ENCODE measurements around the gene ARHGAP19.
"Not testable (repeated sequence)": the region's sequence is repeated elsewhere in the genome, so short reads cannot be mapped to it uniquely, and the experiment has no call there.

ARHGAP19 gene

DNA sequence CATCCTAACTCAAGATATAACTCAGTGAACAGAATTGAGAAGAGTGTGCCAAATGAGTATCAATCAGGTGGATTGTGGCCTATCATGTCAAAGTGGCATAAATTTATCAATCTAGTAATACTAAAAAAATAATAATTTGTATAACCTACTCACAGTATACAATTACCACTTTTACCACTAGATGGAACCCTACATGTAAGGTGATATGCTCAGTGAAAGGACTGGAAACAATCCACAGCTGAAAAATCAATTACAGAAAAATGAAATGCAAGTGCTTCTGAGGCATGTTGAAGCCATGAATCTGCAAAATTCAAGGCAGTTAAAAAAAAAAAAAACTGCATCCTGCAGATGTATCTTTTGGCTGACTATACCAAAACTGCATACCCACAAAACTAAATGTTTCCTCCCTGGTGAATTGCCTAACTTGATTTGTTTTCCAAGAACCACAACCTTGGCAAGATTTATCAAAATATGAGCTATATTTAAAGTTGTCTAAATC, 13.9 kb downstream of the ARHGAP19 start:
- ATAC-seq (no peak), DNase-seq (no peak)
- Mint-ChIP-seq H3K4me1 (peaks cover 20% of the 10 kb centered on the region), H3K27me3 (no peaks in the 10 kb centered on the region), H3K4me3 (no peak overlapping the region), H3K9me3 (no peaks in the 10 kb centered on the region), H3K27ac (no peak overlapping the region), H3K36me3 (ENCODE audit: low read depth) (peaks cover 4% of the 10 kb centered on the region)

DNA sequence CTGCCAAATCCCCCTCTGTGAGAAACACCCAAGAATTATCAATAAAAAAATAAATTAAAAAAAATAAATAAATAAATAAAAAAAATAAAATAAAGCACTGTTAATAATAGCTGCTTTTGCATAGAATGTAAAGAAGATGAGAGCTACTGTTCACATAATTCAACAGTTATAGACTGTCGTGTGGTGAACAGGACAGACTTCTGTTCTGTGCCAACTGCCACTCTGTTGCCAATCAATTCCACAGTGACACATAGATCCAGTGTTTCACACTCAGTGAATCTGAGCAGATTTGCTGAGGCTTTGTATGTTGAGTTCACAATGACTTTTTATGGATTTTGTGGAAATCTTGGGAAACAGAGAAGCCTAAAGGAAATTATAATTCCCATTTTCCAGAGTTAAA, 14.9 kb downstream of the ARHGAP19 start:
- no peak overlapping the region for H3K27ac Mint-ChIP-seq
- H3K36me3 Mint-ChIP-seq (ENCODE audit: low read depth): peaks cover 4% of the 10 kb centered on the region
- DNase-seq: no peak
- peaks cover 19% of the 10 kb centered on the region for H3K4me1 Mint-ChIP-seq
- H3K9me3 Mint-ChIP-seq: no peaks in the 10 kb centered on the region
- H3K4me3 Mint-ChIP-seq: no peak overlapping the region
- no peaks in the 10 kb centered on the region for H3K27me3 Mint-ChIP-seq
- ATAC-seq: no peak

DNA sequence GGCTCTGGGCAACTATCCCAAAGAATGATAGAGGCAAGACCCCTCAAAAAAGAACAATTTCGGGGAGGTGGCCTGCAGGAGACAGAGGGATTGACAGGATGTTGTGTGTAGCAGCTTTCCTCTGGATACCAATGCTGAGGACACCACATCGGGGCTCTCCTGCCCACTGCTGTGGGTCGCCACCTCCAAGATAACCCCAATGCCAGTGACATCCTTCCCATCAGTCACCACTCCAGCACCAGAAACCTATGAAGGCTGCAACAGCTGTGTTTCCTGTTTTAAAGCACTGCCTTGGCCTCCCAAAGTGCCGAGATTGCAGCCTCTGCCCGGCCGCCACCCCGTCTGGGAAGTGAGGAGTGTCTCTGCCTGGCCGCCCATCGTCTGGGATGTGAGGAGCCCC, 17.6 kb downstream of the ARHGAP19 start:
- H3K27ac Mint-ChIP-seq: no peak overlapping the region
- no peak overlapping the region for H3K4me3 Mint-ChIP-seq
- peaks cover 4% of the 10 kb centered on the region for H3K4me1 Mint-ChIP-seq
- ATAC-seq (no peak), DNase-seq (no peak)
- H3K36me3 Mint-ChIP-seq (ENCODE audit: low read depth): no peaks in the 10 kb centered on the region
- no peaks in the 10 kb centered on the region for H3K27me3 Mint-ChIP-seq
- no peaks in the 10 kb centered on the region for H3K9me3 Mint-ChIP-seq

DNA sequence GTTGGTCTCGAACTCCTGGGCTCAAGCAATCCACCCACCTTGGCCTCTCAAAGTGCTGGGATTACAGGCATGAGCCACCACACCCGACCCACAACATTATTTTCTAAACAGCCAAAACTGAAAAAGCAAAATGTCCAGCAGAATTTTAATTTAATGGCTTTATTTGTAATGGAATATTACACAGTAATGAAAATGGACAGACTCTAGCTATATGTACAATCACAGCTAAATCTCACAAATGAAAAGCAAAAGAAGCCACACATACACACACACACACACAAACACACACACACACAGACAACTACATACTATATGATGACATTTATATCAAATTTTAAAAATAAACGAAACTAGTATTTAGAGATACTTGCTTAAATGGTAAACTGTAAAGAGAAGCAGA, 18.7 kb downstream of the ARHGAP19 start:
- peaks cover 2% of the 10 kb centered on the region for H3K4me1 Mint-ChIP-seq
- H3K9me3 Mint-ChIP-seq: no peaks in the 10 kb centered on the region
- H3K27me3 Mint-ChIP-seq: no peaks in the 10 kb centered on the region
- no peak overlapping the region for H3K4me3 Mint-ChIP-seq
- no peak for DNase-seq
- no peak overlapping the region for H3K27ac Mint-ChIP-seq
- no peak for ATAC-seq
- no peaks in the 10 kb centered on the region for H3K36me3 Mint-ChIP-seq (ENCODE audit: low read depth)

DNA sequence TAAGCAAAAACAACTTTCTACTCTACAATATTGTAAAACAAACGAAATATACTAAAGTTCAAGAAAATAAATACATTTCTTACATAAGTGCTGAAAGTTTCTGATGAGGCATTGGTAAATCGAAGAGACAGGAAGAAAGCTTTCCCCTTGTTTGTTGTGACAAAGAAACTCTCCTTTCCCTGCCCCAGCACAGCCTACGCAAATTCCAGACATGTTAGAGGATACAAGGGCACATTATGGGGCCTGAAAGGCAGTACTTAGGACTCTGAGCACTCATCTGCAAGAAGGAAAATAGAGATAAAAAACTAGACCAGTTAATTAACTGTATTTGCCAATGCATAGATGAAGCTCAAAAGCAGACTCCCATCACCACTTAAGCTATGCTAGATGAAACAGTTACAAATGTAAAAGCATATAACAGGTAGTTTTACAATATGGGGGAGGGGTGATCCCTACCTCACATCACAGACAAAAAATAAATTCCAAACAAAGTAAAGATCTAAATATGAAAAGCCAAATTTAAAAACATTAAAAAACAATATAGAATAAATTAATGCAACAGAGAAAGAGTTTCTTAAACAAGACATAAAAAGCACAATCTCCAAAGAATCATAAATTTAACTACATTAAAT, 21.8 kb downstream of the ARHGAP19 start:
- no peak overlapping the region for H3K4me3 Mint-ChIP-seq
- ATAC-seq (no peak), DNase-seq (no peak)
- H3K27ac Mint-ChIP-seq: no peak overlapping the region
- H3K9me3 Mint-ChIP-seq: no peaks in the 10 kb centered on the region
- H3K4me1 Mint-ChIP-seq: no peaks in the 10 kb centered on the region
- peaks cover 7% of the 10 kb centered on the region for H3K36me3 Mint-ChIP-seq (ENCODE audit: low read depth)
- no peaks in the 10 kb centered on the region for H3K27me3 Mint-ChIP-seq

DNA sequence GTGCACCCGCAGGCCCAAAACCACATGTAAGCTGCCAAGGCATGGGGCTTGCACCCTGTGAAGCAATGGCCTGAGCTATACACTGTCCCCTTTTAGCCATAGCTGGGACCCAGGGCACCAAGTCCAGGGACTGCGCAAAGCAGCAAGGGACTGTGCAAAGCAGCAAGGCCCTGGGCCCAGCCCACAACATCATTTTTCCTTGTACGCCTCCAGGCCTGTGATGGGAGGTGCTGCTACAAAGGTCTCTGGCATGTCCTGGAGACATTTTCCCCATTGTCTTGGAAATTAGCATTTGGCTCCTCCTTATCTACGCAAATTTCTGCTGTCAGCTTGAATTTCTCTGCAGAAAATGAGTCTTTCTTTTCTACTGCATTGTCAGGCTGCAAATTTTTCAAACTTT, 24.8 kb downstream of the ARHGAP19 start:
- no peak overlapping the region for H3K4me3 Mint-ChIP-seq
- ATAC-seq (no peak), DNase-seq (no peak)
- no peaks in the 10 kb centered on the region for H3K4me1 Mint-ChIP-seq
- no peaks in the 10 kb centered on the region for H3K27me3 Mint-ChIP-seq
- peaks cover 12% of the 10 kb centered on the region for H3K36me3 Mint-ChIP-seq (ENCODE audit: low read depth)
- no peak overlapping the region for H3K27ac Mint-ChIP-seq
- no peaks in the 10 kb centered on the region for H3K9me3 Mint-ChIP-seq

DNA sequence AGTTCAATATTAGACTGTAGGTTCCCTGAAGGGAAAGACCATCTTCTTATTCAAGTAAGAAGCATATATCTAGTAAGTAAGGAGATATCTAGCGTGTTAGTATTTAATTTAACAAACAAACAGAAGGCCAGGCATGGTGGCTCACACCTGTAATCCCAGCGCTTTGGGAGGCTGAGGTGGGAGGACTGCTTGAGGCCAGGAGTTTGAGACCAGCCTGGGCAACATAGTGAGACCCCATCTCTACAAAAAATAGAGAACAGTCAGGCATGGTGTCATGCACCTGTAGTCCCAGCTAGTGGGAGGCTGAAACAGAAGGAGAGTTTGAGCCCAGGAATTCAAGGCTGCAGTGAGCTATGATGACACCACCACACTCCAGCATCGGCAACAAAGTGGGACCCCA, 27.3 kb downstream of the ARHGAP19 start:
- not testable (repeated sequence) for H3K27ac Mint-ChIP-seq, H3K4me1 Mint-ChIP-seq

DNA sequence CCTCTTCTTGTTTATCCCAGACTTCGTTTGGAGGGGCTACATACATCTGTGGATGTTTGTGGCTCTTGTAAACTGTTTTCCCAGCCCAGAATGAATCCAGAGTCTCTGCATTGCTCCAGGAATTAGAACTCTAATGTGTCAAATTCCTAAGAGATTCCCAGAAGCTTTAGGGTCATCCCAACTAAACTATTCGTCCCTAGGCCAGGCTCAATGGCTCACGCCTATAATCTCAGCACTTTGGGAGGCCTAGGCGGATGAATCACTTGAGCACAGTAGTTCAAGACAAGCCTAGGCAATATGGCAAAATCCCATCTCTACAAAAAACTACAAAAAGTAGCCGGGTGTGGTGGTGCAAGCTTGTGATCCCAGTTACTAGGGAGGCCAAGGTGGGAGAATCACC, 28.5 kb downstream of the ARHGAP19 start:
- Mint-ChIP-seq H3K4me3 (no peak overlapping the region), H3K9me3 (no peaks in the 10 kb centered on the region), H3K27ac (no peak overlapping the region), H3K27me3 (no peaks in the 10 kb centered on the region), H3K36me3 (ENCODE audit: low read depth) (peaks cover 28% of the 10 kb centered on the region), H3K4me1 (no peaks in the 10 kb centered on the region)
- no peak for ATAC-seq
- no peak for DNase-seq

More for the DNA sequence above, 27.3 kb downstream of the ARHGAP19 start:
- not testable (repeated sequence) for H3K9me3 Mint-ChIP-seq, H3K27me3 Mint-ChIP-seq, DNase-seq, H3K4me3 Mint-ChIP-seq, ATAC-seq
- peaks cover 22% of the 10 kb centered on the region for H3K36me3 Mint-ChIP-seq (ENCODE audit: low read depth)

DNA sequence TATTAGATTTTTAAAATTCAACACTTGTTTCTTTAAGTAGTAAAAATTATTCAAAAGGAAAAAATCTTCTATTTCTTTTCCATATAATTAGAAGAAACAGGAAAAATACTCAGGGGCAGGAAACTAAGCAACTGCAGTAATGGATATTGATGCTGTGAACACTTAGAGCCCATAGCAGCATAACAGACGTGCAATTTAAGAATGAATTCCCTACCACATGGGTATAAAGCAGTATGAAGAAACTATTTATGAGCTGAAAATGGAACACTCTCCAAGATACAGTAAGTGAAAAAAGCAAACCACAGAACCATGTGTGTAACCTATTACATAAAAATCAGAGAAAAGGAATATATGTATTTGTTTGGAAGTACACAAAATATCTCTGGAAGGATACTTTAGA, 30.8 kb downstream of the ARHGAP19 start:
- DNase-seq (no peak), ATAC-seq (no peak)
- Mint-ChIP-seq H3K9me3 (no peaks in the 10 kb centered on the region), H3K36me3 (ENCODE audit: low read depth) (peaks cover 28% of the 10 kb centered on the region), H3K4me3 (no peak overlapping the region), H3K27me3 (no peaks in the 10 kb centered on the region), H3K4me1 (no peaks in the 10 kb centered on the region), H3K27ac (no peak overlapping the region)

DNA sequence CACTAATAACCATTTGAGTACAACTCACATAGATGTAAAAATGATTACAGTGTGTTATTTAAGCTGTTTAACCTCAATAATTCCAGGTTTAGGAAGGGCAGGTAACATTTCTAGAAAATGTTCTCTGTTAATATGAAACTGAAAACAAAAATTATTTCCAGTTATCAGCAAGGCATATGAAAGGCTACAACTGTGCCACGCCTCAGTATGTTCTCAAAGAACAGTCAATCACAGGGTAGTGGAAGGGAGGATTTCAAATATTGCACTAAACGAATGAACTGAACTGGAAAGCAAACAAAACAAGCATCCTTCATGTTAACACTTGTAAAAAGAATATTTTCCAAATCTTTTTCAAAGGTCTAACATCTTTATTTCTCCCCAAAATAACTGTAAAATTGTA, 31.3 kb downstream of the ARHGAP19 start:
- DNase-seq: no peak
- Mint-ChIP-seq H3K27ac (no peak overlapping the region), H3K4me1 (peaks cover under 1% of the 10 kb centered on the region), H3K4me3 (no peak overlapping the region), H3K27me3 (no peaks in the 10 kb centered on the region), H3K9me3 (no peaks in the 10 kb centered on the region), H3K36me3 (ENCODE audit: low read depth) (peaks cover 24% of the 10 kb centered on the region)
- no peak for ATAC-seq

DNA sequence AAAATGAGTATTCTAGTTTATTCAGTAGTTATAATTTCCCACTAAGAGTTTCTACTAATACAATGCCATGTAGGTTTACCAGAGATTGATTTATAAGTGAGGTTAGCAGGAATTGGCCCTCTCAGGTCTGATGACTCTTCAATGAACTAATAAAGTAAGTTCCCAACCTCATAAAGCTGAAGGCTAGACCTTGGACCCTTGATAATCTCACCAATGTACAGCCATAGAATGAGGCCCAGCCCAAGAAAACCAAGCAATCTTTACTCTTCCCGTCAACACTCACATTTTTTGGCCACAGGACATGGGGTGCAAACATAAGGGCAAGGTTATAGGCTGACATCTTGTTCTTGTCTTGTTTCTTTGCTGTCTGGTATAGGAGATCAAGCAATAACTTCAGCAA, 33.3 kb downstream of the ARHGAP19 start:
- H3K4me3 Mint-ChIP-seq: no peak overlapping the region
- H3K27ac Mint-ChIP-seq: no peak overlapping the region
- DNase-seq: no peak
- H3K9me3 Mint-ChIP-seq: no peaks in the 10 kb centered on the region
- H3K4me1 Mint-ChIP-seq: peaks cover 11% of the 10 kb centered on the region
- H3K36me3 Mint-ChIP-seq (ENCODE audit: low read depth): peaks cover 37% of the 10 kb centered on the region
- H3K27me3 Mint-ChIP-seq: no peaks in the 10 kb centered on the region
- no peak for ATAC-seq

DNA sequence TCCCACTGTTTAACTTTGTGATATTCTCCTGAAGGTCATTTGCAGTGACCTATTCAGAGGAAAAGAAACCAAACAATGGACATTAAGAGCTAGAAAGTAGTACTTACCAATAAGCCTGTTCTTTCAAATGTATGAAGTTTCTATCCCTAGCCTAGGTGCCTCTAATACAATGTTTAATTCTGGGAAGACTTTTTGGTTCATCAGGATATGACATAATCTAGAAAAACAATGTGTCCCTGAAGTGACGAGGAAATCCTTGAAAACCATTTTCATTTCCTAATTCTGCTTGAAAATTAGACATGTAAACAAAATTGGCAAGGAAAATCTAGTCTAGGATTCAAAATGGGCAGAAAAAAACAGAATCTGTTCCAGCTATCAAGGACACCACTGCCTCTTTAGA, 36.1 kb downstream of the ARHGAP19 start:
- H3K9me3 Mint-ChIP-seq: no peaks in the 10 kb centered on the region
- ATAC-seq (no peak), DNase-seq (no peak)
- H3K4me3 Mint-ChIP-seq: no peak overlapping the region
- peak overlapping the region; percentile 14 for H3K27ac Mint-ChIP-seq
- H3K27me3 Mint-ChIP-seq: no peaks in the 10 kb centered on the region
- peaks cover 43% of the 10 kb centered on the region for H3K36me3 Mint-ChIP-seq (ENCODE audit: low read depth)
- H3K4me1 Mint-ChIP-seq: peaks cover 11% of the 10 kb centered on the region

DNA sequence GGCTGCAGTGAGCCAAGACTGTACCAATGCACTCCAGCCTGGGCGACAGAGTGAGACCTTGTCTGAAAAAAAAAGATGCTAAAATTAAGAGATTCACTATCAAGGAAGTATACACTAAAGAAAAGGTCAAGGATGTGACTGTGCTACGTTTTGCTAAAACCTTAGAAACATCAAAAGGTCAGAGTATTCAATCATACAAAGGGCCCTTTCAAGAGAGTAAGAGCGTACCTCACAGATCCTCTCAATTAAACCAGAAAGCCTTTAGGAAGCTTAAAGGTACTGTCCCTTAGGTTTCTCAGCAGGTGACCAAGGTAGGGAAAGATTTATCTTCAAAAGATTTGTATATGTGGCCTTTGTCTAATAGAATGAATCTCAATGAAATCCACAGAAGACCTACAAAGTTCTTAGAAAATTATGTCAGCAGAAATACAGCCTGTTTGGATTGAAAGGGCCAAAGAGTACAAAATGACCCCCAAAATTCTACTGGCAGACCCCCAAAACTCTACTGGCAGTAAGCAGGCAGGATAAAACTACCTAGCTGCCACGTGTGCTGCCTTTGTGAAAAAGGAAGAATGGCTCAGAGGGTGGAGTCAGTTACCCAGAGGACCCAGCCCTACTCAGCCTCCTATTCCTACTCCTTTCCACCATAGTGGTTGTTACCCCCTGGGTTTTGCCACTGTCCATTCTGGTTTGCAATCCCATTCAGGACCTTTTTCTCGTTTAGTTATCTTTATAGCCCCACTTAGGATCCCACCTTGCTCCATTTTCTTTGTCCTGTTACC, 36.7 kb downstream of the ARHGAP19 start:
- DNase-seq (no peak), ATAC-seq (peak; percentile 94)
- Mint-ChIP-seq H3K4me3 (no peak overlapping the region), H3K4me1 (peaks cover 11% of the 10 kb centered on the region), H3K27me3 (no peaks in the 10 kb centered on the region), H3K9me3 (no peaks in the 10 kb centered on the region), H3K36me3 (ENCODE audit: low read depth) (peaks cover 37% of the 10 kb centered on the region), H3K27ac (peak overlapping the region; percentile 14)

DNA sequence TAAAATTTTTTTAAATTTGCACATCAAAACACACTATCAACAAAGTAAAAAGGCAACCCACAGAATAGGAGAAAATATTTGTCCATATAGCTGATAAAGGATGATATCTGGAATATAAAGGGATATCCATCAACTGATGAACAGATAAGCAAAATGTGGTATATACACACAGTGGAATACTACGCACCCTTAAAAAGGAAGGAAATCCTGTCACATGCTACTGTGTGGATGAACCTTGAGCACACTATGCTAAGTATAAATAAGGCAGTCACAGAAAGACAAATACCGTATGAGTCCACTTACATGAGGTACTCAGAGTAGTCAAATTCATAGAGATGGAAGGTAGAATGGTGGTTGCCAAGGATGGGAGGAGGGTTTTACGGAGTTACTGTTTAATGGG, 37.7 kb downstream of the ARHGAP19 start:
- no peaks in the 10 kb centered on the region for H3K9me3 Mint-ChIP-seq
- H3K36me3 Mint-ChIP-seq (ENCODE audit: low read depth): peaks cover 37% of the 10 kb centered on the region
- H3K4me1 Mint-ChIP-seq: peaks cover 11% of the 10 kb centered on the region
- no peaks in the 10 kb centered on the region for H3K27me3 Mint-ChIP-seq
- H3K4me3 Mint-ChIP-seq: no peak overlapping the region
- ATAC-seq: no peak
- H3K27ac Mint-ChIP-seq: no peak overlapping the region
- no peak for DNase-seq

DNA sequence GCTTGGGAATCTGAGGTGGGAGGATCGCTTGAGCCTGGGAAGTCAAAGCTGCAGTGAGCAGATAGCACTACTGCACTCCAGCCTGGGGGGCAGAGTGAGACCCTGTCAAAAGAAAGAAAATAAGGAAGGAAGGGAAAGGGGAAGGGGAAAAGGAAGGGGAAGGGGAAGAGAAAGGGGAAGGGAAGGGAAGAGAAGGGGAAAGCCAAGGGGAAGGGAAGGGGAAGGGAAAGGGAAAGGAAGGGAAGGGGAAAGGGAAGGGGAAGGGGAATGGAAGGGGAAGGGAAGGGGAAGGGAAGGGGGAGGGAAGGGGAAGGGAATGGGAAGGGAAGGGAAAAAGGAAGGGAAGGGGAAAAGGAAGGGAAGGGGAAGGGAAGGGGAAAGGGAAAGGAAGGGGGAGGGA, 41.5 kb downstream of the ARHGAP19 start:
- no peak for ATAC-seq
- peaks cover 40% of the 10 kb centered on the region for H3K36me3 Mint-ChIP-seq (ENCODE audit: low read depth)
- H3K4me3 Mint-ChIP-seq: no peak overlapping the region
- no peaks in the 10 kb centered on the region for H3K27me3 Mint-ChIP-seq
- H3K4me1 Mint-ChIP-seq: peaks cover 8% of the 10 kb centered on the region
- no peak overlapping the region for H3K27ac Mint-ChIP-seq
- no peaks in the 10 kb centered on the region for H3K9me3 Mint-ChIP-seq
- no peak for DNase-seq
